GM19397 (cell line): Measurements from ENCODE around the gene SLC24A4.

ENCODE experiments used
- ATAC-seq: cut with Tn5 transposase; IDR thresholded peaks from one replicate; pipeline ENCODE4 v1.9.1; 2021; ENCODE audit warnings: mild to moderate bottlenecking, moderate library complexity; ENCODE audit not compliant: unreplicated experiment

Gene SLC24A4

DNA sequence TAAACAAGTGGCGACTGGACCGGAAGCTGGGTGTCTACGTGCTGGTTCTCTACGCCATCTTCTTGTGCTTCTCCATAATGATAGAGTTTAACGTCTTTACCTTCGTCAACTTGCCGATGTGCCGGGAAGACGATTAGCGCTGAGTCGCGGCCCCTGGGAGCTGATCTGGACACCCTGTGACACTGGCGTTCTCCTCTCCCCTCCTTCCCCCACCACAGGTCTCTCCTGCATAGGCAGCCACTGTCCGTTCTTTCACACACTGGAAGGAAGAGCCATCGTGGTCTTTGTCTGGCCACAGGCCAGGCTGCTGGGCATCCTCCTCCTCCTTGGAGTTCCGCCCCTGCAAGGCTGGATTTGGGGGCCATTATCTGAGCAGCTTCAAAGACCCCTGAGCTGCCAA lies 170.5 kb downstream of the SLC24A4 start:
- ATAC-seq, result no peak

- no peak for ATAC-seq
These were observed 171.5 kb downstream of the SLC24A4 start for GRCh38 chr14:92494512-92494911.

- ATAC-seq, result no peak
These were observed 172.1 kb downstream of the SLC24A4 start for GRCh38 chr14:92495027-92495426.

GRCh38 chr14:92496191-92496857 lies 173.4 kb downstream of the SLC24A4 start:
- no peak for ATAC-seq

GRCh38 chr14:92497391-92497790 lies 174.4 kb downstream of the SLC24A4 start:
- no peak for ATAC-seq

- no peak for ATAC-seq
These were observed 176.3 kb downstream of the SLC24A4 start for GRCh38 chr14:92499234-92499633.

DNA sequence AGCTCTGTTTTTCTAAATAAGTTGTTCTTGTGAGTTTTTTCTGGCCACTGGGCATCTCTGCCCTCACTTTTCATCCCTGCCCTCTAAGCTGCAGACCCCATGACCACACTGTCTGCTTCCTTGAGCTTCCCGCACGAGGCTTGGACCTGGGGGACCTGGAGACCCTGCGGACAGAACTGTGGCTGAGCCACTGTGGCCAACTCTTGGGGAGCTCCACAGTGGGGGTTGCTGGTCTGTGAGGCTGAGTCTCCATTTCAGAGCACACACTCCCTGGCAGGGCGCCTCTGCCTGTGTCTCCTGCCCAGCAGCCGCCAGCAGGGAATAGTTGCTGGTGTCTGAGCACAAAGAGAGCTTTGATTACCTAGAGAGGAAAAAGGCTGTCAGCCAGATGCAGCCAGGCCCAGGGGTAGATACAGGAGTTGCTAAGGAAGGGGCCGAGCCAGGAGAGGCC lies 177.6 kb downstream of the SLC24A4 start:
- ATAC-seq, result no peak

- no peak for ATAC-seq
These were observed 179.0 kb downstream of the SLC24A4 start for GRCh38 chr14:92501891-92502351.

DNA sequence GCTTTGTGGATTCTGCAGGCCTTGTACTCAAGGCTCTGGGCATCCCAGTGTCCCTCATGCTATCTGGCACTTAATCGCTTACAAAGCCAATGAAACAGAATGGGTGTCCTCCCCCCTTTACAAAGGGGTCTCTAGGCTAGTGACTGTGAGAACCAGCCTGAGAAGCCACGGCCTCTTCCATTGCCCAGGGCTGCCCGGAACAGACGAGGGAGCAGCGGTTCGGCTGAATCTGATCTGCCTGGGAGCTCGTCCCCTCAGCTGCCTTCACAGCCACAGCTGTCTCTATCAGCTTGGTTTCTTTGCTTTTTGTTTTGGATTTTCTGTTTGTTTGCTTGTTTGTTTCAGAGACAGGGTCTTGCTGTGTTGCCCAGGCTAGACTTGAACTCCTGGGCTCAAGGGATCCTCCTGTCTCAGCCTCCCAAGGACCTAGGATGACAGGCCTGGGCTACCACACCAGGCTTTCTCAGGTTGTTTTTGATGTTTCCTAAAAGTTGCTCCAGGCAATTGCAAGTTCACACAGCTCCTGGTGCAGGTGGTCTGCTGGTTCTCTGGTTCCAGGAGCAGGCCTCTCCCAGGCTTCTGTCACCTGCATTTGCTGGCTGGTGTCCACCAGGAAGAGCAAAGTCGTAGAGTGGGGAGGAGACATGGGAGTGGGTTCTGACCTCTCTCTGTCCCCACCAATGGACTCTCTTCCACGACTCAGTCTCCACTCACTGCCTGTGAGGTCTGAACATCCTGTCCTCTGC lies 179.7 kb downstream of the SLC24A4 start:
- no peak for ATAC-seq

- no peak for ATAC-seq
These were observed 181.0 kb downstream of the SLC24A4 start for GRCh38 chr14:92503756-92504491.

DNA sequence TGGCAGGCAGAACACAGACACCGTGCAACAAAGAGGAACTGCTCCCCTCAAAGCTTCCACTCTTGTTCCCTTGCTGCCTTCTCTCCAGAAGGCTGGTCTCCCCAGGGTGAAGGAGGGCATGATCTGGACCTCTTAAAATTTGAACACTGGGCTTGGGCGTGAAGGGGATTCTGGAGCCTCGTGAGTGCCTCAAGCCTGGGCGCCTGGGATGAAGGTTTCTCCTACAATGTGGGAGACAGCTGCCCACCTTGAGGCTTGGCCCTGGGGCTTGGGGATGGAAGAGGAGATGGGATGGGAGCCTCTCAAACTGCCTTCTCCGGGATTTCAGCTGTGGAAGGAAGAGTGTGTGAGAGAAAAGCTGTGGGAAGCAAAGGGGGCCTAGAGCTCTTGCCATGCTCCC lies 182.9 kb downstream of the SLC24A4 start:
- no peak for ATAC-seq

DNA sequence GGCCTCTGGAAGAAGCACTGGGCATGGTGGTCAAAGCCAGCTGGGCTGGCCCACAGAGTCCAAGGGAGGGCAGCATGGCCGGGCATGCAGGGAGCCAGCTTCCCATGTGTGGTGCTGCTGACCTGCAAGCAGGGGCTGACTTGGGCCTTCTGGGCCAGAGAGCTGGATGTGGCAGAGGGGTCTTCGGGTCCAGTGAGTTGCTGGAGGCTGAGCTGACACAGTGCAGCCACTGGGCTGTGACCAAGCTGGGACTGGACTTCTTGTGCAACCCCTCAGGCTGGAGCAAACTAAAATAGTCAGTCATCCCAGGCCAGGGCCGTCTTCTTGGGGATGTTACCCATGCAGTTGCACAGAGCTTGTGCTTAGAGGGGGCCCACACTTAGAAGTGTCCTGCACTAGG lies 183.3 kb downstream of the SLC24A4 start:
- ATAC-seq, result no peak

DNA sequence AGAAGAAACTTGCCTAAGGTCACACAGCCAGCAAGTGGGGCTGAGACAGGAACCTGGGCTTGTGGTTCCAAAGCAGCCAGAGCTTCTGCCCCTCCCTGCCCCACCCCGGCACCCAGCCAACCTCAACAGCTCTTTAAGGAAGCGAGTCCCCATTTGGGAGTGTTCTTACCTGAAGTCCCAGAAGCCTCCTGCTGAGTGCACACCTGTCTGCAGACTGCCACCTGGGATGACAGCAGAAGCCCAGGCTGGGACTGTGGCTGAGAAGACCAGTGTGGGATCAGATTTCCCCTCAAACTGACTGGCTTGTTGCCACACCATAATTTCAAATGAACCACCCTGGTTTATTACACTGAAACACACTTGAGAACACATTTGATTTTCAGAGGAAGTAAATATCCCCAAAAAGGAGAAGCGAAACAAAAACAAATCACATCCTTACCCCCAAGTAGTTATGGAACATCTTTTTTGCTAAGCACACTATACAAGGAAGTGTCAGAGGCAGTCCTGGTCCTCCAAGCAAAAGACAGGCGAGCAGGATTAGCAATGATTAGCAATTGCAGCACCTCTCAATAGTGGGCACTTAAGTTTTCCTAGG lies 184.3 kb downstream of the SLC24A4 start:
- no peak for ATAC-seq

- no peak for ATAC-seq
These were observed 188.0 kb downstream of the SLC24A4 start for GRCh38 chr14:92510972-92511371.

DNA sequence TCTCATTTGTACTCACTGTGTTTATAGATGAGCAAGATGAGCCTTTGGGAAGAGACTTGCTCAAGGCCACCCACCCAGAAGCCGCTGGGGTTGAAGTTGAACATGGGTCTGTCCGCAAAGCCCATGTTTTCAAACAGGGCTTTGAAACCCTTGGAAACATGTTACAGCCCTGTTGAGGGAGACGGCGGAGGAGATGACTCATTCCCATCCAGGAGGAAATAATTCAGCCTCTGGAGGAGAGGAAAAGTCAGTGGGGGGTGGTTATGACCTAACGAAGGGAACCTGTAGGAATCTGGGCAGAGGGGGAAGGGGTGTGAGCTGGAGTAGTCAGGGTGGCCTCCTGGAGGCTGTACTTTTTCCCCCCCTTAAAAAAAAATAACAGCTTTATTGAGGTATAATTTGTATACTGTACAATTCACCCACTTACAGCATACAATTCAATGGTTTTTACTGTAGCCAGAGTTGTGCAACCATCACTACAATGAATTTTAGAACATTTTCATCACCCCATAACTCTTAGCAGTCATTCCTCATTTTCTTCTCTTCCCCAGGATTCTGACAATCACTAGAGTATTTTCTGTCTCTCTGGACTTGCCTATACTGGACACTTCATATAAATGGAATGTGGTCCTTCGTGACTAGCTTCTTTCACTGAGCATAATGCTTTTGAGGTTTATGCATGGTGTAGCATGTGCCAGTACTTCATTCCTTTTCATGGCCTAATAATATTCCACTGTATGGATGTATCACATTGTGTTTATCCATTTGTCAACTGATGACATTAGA lies 188.7 kb downstream of the SLC24A4 start:
- ATAC-seq, result no peak

GRCh38 chr14:92512807-92513203 lies 189.8 kb downstream of the SLC24A4 start:
- ATAC-seq, result no peak

DNA sequence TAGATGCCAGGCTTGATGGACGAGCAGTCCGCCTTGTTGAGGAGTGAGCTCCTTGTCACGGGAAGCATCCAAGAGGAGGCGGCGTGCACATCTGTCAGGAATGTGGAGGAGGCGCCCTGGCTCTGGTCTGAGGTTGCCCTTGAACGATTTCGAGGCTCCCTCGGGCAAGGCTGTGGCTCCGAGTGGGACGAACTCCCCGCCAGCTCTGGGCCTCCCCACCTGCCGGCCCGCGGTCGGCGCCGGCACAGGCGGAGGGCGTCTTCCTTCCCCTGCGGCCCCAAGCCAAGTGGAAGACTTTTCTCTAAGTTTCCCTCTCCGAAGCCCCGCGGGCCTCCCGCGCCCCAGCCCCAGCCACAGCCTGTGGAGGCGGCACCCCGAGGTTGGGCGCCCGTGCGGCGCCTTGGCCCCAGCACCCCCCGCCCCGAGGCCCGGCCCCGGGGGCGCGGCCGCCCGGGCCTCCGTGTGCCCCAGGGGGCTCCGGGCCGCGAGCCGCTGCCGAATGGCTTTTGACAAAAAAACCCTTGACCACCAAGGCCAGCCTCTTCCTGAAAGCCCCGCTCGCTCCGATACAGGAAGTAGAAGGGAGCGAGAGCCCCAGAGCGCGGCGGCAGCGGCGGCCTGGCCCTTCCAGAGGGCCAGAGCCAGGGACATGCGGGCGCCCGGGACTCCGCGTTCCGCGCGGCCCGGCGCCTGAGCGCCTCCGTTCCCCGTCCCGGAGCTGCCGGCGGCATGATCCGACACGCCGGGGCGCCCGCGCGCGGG lies 190.4 kb downstream of the SLC24A4 start, which contains the start of gene RIN3:
RIN3 (plus strand) TSS at position 578 of the 762 bp plus-strand sequence; CDS start at position 730, 152 bp downstream.
- ATAC-seq, result peak; percentile 59

DNA sequence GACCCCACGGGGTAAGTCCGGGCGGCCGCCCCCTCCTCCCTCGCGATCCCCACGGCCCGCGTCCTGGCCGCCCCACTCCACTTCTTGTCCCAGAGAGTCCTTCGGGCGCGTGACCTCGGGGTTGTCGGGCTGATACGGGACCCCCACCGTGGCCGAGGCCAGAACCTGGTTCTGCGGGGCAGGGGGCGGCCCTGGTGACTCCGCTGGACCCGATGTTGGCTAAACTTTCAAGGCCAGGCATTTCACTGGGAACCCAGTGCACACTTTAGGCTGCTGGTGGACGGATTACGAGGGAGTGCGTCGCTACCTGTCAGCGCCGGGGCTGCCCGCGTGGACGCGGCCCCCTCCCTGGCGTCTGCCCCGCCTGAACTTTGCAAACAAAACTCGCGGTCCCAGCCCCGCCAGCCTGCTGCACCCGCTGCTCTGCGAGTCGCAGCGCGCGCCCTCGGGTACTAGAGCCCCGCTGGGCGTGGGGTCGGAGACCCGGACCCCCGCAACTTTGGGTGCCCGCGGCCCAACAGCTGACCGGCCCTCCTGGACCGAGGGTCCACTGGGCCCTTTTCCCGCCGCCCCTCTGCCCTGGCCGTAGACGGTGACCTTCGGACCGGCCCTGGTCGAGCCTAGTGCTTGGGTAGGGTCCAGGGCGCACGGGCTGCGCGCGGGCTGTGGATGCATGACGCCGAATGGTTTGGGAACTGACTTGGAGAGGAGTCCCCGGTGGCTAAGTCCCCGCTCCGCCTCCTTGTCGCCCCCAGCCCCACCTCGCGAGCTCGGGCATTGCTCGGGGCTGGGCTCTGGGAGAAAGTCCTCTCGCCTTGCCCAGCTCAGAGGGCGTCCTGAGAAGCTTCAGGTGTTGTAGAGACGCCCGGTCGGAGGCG lies 191.2 kb downstream of the SLC24A4 start:
- peak; percentile 35 for ATAC-seq
